Activated naive CD4-positive, alpha-beta T cell treated with anti-CD3 and anti-CD28 coated beads, Interleukin-2, amount 50 U/mL, for 16 hours (primary cell): ENCODE results near the gene ACACB.

Experiments used
- DNase-seq: peaks from one replicate; pipeline ENCODE4 v3.0.0-alpha.2; 2020

The ACACB gene

GRCh38 chr12:109182041-109182839 lies 65.9 kb downstream of the ACACB start:
- no peak for DNase-seq

GRCh38 chr12:109185441-109185840 lies 69.1 kb downstream of the ACACB start:
- no peak for DNase-seq

- no peak for DNase-seq
These were observed 70.7 kb downstream of the ACACB start for GRCh38 chr12:109186993-109187653.

- no peak for DNase-seq
These were observed 71.8 kb downstream of the ACACB start for GRCh38 chr12:109188108-109188712.

GRCh38 chr12:109189291-109189690 lies 72.9 kb downstream of the ACACB start:
- DNase-seq: no peak

GRCh38 chr12:109191621-109192250 lies 75.3 kb downstream of the ACACB start:
- no peak for DNase-seq

- no peak for DNase-seq
These were observed 76.0 kb downstream of the ACACB start for GRCh38 chr12:109192358-109192757.

GRCh38 chr12:109193896-109194295 lies 77.5 kb downstream of the ACACB start:
- DNase-seq: no peak

GRCh38 chr12:109196332-109196731 lies 79.9 kb downstream of the ACACB start:
- no peak for DNase-seq

GRCh38 chr12:109197327-109197726 lies 80.9 kb downstream of the ACACB start:
- no peak for DNase-seq

GRCh38 chr12:109199324-109199723 lies 82.9 kb downstream of the ACACB start:
- DNase-seq: no peak

- DNase-seq: no peak
These were observed 84.6 kb downstream of the ACACB start for GRCh38 chr12:109200825-109201495.

- DNase-seq: no peak
These were observed 85.1 kb downstream of the ACACB start for GRCh38 chr12:109201496-109201885.

GRCh38 chr12:109202770-109203169 lies 86.4 kb downstream of the ACACB start:
- DNase-seq: no peak

- DNase-seq: no peak
These were observed 87.1 kb downstream of the ACACB start for GRCh38 chr12:109203480-109203879.

- DNase-seq: no peak
These were observed 92.7 kb downstream of the ACACB start for GRCh38 chr12:109209082-109209481.

- DNase-seq: no peak
These were observed 96.2 kb downstream of the ACACB start for GRCh38 chr12:109212460-109213115.

- DNase-seq: no peak
These were observed 97.7 kb downstream of the ACACB start for GRCh38 chr12:109214131-109214530.

GRCh38 chr12:109218996-109219395 lies 102.6 kb downstream of the ACACB start:
- DNase-seq: no peak

GRCh38 chr12:109219938-109220337 lies 103.6 kb downstream of the ACACB start:
- no peak for DNase-seq

- DNase-seq: no peak
These were observed 105.0 kb downstream of the ACACB start for GRCh38 chr12:109221277-109221931.

- DNase-seq: no peak
These were observed 105.7 kb downstream of the ACACB start for GRCh38 chr12:109222062-109222461.
